ENCODE data around the gene TMEM40. TPM values are rescaled to one million over a fixed set of nuclear protein-coding genes. Genes with fewer than 3 reads are reported as not detected.
A peak's percentile ranks its signal among the peaks of the same experiment; 100 is the strongest.

TMEM40 gene
- total and polyA plus RNA-seq, 9 of the 15 experiments (the other 6 are each of a cell fraction or from before 2014, with no cell fraction given), result 0.11 to 0.31 (median 0.14) TPM; not detected in 6

- H3K27me3 ChIP-seq (ENCODE audit: control insufficient read depth in 2 of 2, insufficient read depth in 2 of 2, low read length in 2 of 2), result peaks cover 9 to 21% of the 10 kb centered on the region in 2 experiments
- 0% methylated on average over 1 of the region's 1 CpG for WGBS (ENCODE audit: insufficient coverage, low coverage, missing lambda C conversion rate)
- H3K9ac ChIP-seq (ENCODE audit: insufficient read depth in 1 of 2, low read depth in 2 of 2, low read length in 2 of 2), result no peak overlapping the region
- FAIRE-seq (no peak), ATAC-seq (no peak; the same call in 2 of the 3 replicates), DNase-seq (ENCODE audit: extremely low read depth in 1 of 4, low spot score in 3 of 4) (no peak)
- H3K9me1 ChIP-seq (ENCODE audit: control insufficient read depth, insufficient read depth, low read length), result no peaks in the 10 kb centered on the region
- no peak overlapping the region for H3K4me2 ChIP-seq (ENCODE audit: insufficient read depth, low read length)
- CTCF ChIA-PET (ENCODE audit: low intra/inter-chr PET ratio), result no interaction called here
- peak; percentile 44 for TF ChIP-seq NFIC (IDR thresholded peaks at IDR 0.05)
- no peak for TF ChIP-seq FUS (optimal IDR thresholded peaks at IDR 0.05; ENCODE audit: low read depth, low read length)
- peaks cover 3 to 7% of the 10 kb centered on the region in 2 experiments; a peak in 4 of 5 replicates for H3K4me1 ChIP-seq (replicated peaks in 1 of 2; ENCODE audit: control insufficient read depth in 2 of 2, insufficient read depth in 2 of 2, low read length in 2 of 2)
- BruUV-seq (replicated peaks), result no TSS peak
- peaks cover 10% of the 10 kb centered on the region for H3K9me3 ChIP-seq (replicated peaks; ENCODE audit: control insufficient read depth, insufficient read depth, low read depth, low read length)
- H3K36me3 ChIP-seq (ENCODE audit: control insufficient read depth, insufficient read depth, low read length), result no peaks in the 10 kb centered on the region
- H3K4me3 ChIP-seq, result no peak overlapping the region
- no peak overlapping the region for H2AFZ ChIP-seq (ENCODE audit: low read depth, low read length)
- in situ Hi-C loops (cut with MboI) (no loop called here), intact Hi-C loops (cut with micrococcal nuclease) (no loop called here)
- H3K27ac ChIP-seq (ENCODE audit: extremely low read depth, low read depth, low read length), result no peak overlapping the region
- POLR2A ChIA-PET, result interaction anchor here (1.1 kb wide), 2 partner anchors 25 to 62 kb away, joined by 3 read pairs; no protein-coding TSS in a partner anchor
- H4K20me1 ChIP-seq (replicated peaks; ENCODE audit: control insufficient read depth, insufficient read depth, low read length), result no peaks in the 10 kb centered on the region
- no peaks in the 10 kb centered on the region for H3K79me2 ChIP-seq (ENCODE audit: control insufficient read depth, insufficient read depth, low read length)
These were observed 14.6 kb upstream of the TMEM40 start for GRCh38 chr3:12773710-12774086.

- Histone ChIP-seq H3K27ac (ENCODE audit: extremely low read depth, low read depth, low read length) (no peak overlapping the region), H3K9me3 (replicated peaks; ENCODE audit: control insufficient read depth, insufficient read depth, low read depth, low read length) (peaks cover 10% of the 10 kb centered on the region), H3K4me1 (replicated peaks in 1 of 2; ENCODE audit: control insufficient read depth in 2 of 2, insufficient read depth in 2 of 2, low read length in 2 of 2) (peaks cover 3 to 9% of the 10 kb centered on the region in 2 experiments; a peak in 4 of 5 replicates), H3K4me2 (ENCODE audit: insufficient read depth, low read length) (no peak overlapping the region), H2AFZ (ENCODE audit: low read depth, low read length) (no peak overlapping the region), H3K27me3 (ENCODE audit: control insufficient read depth in 2 of 2, insufficient read depth in 2 of 2, low read length in 2 of 2) (peaks cover 9 to 22% of the 10 kb centered on the region in 2 experiments), H3K36me3 (ENCODE audit: control insufficient read depth, insufficient read depth, low read length) (no peaks in the 10 kb centered on the region), H3K79me2 (ENCODE audit: control insufficient read depth, insufficient read depth, low read length) (no peaks in the 10 kb centered on the region), H3K9ac (ENCODE audit: insufficient read depth in 1 of 2, low read depth in 2 of 2, low read length in 2 of 2) (no peak overlapping the region), H4K20me1 (replicated peaks; ENCODE audit: control insufficient read depth, insufficient read depth, low read length) (no peaks in the 10 kb centered on the region), H3K4me3 (no peak overlapping the region), H3K9me1 (ENCODE audit: control insufficient read depth, insufficient read depth, low read length) (no peaks in the 10 kb centered on the region)
- ATAC-seq (no peak), FAIRE-seq (no peak), DNase-seq (ENCODE audit: extremely low read depth in 1 of 4, low spot score in 3 of 4) (no peak)
- in situ Hi-C loops (cut with MboI) (no loop called here), intact Hi-C loops (cut with micrococcal nuclease) (no loop called here)
- 2% methylated on average over 2 of the region's 2 CpGs for WGBS (ENCODE audit: insufficient coverage, low coverage, missing lambda C conversion rate)
- no TSS peak for BruUV-seq (replicated peaks)
- ChIA-PET POLR2A (interaction anchor here (0.7 kb wide), 1 partner anchor 58 kb away, joined by 3 read pairs; no protein-coding TSS in a partner anchor), CTCF (ENCODE audit: low intra/inter-chr PET ratio) (no interaction called here)
- TF ChIP-seq ELF1 (tag; IDR thresholded peaks at IDR 0.05) (0 out of 2 replicates have a peak, but pooled peaks have one; percentile 20), BMI1 (IDR thresholded peaks at IDR 0.05; ENCODE audit: low read length) (no peak), ZBTB26 (CRISPR knock-in tag; IDR thresholded peaks at IDR 0.05) (peak; percentile 68; the same call in 1 of the 2 replicates), ZNF512 (tag; IDR thresholded peaks at IDR 0.05) (peak; percentile 70)
These were observed 14.1 kb upstream of the TMEM40 start for GRCh38 chr3:12773030-12773709.
